Activated T-cell treated with anti-CD3 and anti-CD28 coated beads, Interleukin-2, amount 50 U/mL, for 72 hours (primary cell): ENCODE measurements around the gene ARL4D. TPM values are rescaled to one million over a fixed set of nuclear protein-coding genes. Genes with fewer than 3 reads are reported as not detected.
A peak's percentile ranks its signal among the peaks of the same experiment; 100 is the strongest.

Experiments
- ATAC-seq, 2 donors: fragments of 150-1000 bp; cut with Tn5 transposase; replicated peaks in 1 of 2; 2 replicates each; pipeline ENCODE4 v1.10.0; 2021; ENCODE audit warnings: moderate library complexity in 2 of 2, mild to moderate bottlenecking in 1 of 2
- DNase-seq, 2 donors: peaks; one replicate each; pipeline ENCODE4 v3.0.0; 2021 to 2022; ENCODE audit warnings: mixed read lengths in 1 of 2
- H3K27ac Mint-ChIP-seq: one replicate; pipeline ENCODE4 v1.8.0; 2022; ENCODE audit warnings: mild to moderate bottlenecking, moderate library complexity, mixed read lengths
- H3K27me3 Mint-ChIP-seq: one replicate; pipeline ENCODE4 v1.8.0; 2022; ENCODE audit warnings: low read depth, mixed read lengths
- H3K36me3 Mint-ChIP-seq, 2 donors: one replicate each; pipeline ENCODE4 v1.8.0; 2022; ENCODE audit warnings: mixed read lengths in 2 of 2, mild to moderate bottlenecking in 1 of 2; ENCODE audit not compliant: insufficient read depth in 2 of 2
- H3K4me1 Mint-ChIP-seq: one replicate; pipeline ENCODE4 v1.8.0; 2022; ENCODE audit warnings: low read depth, mixed read lengths
- H3K4me3 Mint-ChIP-seq, 2 donors: one replicate each; pipeline ENCODE4 v1.8.0; 2022; ENCODE audit warnings: mild to moderate bottlenecking in 2 of 2, mixed read lengths in 2 of 2, moderate library complexity in 2 of 2
- H3K9me3 Mint-ChIP-seq, 2 donors: one replicate each; pipeline ENCODE4 v1.8.0; 2022; ENCODE audit warnings: mixed read lengths in 2 of 2
- total RNA-seq, 2 donors: library from RNA; stranded (reverse); gene quantifications; one replicate each; pipeline ENCODE4 v1.2.3, GENCODE V29; 2022

ARL4D gene, protein sequence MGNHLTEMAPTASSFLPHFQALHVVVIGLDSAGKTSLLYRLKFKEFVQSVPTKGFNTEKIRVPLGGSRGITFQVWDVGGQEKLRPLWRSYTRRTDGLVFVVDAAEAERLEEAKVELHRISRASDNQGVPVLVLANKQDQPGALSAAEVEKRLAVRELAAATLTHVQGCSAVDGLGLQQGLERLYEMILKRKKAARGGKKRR
- total RNA-seq = 1 to 10 TPM; 3.2 to 3.6 TPM

DNA sequence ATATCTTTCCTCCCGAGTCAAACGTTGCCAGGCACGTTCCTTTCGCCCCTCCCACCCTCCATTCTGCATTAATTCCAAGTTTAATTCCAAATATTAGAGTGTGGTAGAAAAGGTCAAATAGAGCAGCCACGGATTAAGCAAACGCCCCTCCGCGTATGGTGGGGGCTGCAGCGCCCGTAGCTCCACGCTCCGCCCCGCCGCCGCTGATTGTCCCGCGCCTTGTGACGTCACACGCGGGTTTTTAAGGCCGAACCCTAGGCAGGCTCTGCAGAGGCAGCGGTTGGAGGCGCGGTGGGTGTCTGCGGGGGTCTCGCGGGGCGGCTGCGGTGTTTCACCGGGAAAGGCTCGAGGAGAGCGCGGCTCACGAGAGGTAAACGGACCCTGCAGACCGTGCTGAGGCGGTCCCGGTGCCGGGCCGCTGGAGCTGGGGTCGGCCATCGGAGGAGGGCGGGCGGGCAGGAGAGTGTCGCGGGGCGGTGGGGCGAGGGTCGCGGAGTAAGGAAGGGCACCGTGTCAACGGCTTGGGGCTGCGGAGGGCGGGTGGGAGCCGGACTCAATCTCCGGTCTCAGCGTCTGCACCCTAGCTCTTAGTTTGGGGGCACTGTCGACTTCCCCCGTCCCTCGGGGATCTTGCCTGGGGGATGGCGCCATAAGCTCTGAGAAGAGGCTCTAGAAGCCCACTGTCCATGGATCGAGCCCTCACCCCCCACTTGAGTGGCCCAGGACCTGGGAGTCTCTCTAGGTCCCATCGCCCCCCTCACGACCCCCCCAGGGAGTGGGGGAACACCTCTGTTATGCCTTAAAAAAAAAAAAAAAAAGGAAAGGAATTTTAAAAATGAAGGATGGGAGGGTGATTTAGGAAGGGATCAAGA lies at the start of gene ARL4D:
Gene ARL4D (plus strand): TSS at position 270 of the 872 bp plus-strand sequence. CDS start 740 bp downstream, outside the sequence.
- Mint-ChIP-seq H3K27me3 (no peaks in the 10 kb centered on the region), H3K36me3 (no peaks in the 10 kb centered on the region)
- ATAC-seq = peak; percentile 88 to 93

DNA sequence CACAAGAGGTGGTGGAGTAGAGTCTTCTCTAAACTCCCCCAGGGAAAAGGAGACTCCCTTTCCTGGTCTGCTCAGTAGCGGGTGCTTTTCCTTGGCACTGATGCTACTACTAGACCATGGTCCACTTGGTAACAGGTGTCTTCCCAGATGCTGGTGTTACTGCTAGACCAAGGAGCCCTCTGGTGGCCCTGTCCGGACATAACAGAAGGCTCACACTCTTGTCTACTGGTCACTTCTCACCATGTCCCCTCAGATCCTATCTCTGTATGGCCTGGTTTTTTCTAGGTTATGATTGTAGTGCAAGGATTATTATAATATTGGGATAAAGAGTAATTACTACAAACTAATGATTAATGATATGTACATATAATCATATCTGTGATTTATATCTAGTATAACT lies 49.7 kb upstream of the ARL4D start:
- H3K27ac Mint-ChIP-seq = no peak overlapping the region
- peaks cover 5 to 16% of the 10 kb centered on the region in 2 donors for H3K9me3 Mint-ChIP-seq
- H3K4me1 Mint-ChIP-seq = peaks cover 18% of the 10 kb centered on the region
- H3K4me3 Mint-ChIP-seq = no peak overlapping the region
- H3K36me3 Mint-ChIP-seq = peaks cover 12 to 23% of the 10 kb centered on the region in 2 donors
- ATAC-seq (no peak), DNase-seq (no peak)
- peaks cover 8% of the 10 kb centered on the region for H3K27me3 Mint-ChIP-seq

More for the DNA sequence above, at the start of gene ARL4D:
- peaks cover 11% of the 10 kb centered on the region for H3K4me1 Mint-ChIP-seq
- peak within 1 kb of the TSS; percentile 84 to 95 for H3K4me3 Mint-ChIP-seq
- H3K27ac Mint-ChIP-seq = peak within 1 kb of the TSS; percentile 15
- DNase-seq = peak; percentile 86 to 87
- no peaks in the 10 kb centered on the region for H3K9me3 Mint-ChIP-seq

DNA sequence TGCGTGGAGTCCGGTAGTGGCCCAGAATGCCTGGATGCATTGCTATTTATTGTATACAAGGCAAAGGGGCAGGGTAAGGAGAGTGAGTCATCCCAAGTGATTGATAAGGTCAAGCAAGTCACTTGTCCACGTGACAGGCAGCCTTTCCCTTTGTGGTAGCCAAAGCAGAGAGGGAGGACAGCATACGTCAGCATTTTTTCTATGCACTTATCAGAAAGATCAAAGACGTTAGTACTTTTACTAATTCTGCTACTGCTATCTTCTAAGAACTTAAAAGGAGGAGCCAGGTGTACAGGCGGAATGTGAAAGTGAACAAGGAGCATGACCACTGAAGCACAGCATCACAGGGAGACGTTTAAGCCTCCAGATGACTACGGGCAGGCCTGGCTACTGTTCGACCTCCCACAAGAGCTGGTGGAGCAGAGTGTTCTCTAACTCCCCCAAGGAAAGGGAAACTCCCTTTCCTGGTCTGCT lies 47.9 kb upstream of the ARL4D start:
- peak overlapping the region in 1 of 2 donors; percentile 32 for H3K4me3 Mint-ChIP-seq
- ATAC-seq (peak in 1 of 2 donors; percentile 53), DNase-seq (peak in 1 of 2 donors; percentile 54)
- H3K27ac Mint-ChIP-seq = peak overlapping the region; percentile 31
- H3K27me3 Mint-ChIP-seq = no peaks in the 10 kb centered on the region
- peaks cover 5 to 16% of the 10 kb centered on the region in 2 donors for H3K9me3 Mint-ChIP-seq
- peaks cover 18% of the 10 kb centered on the region for H3K4me1 Mint-ChIP-seq
- peaks cover 12 to 23% of the 10 kb centered on the region in 2 donors for H3K36me3 Mint-ChIP-seq

DNA sequence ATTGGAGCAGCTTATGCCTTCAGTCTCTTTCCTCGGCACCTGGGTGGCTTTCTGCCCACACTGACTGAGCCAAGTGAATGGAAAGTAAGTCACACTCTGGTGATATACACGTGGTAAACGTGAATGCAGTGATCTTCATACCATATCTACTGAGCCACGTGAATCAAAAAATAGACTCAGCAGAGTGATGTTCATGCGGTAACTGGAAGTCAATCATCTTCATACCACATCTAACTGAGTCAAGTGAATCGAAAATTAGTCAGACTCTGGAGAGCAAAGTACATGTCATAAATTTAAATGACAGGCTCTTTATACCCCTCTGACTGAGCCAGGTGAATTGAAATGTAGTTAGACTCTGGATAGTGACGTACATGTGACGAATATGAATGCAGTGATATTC lies 47.1 kb upstream of the ARL4D start:
- Mint-ChIP-seq H3K36me3 (peaks cover 12 to 23% of the 10 kb centered on the region in 2 donors), H3K4me1 (peaks cover 18% of the 10 kb centered on the region), H3K4me3 (peak overlapping the region in 1 of 2 donors; percentile 81), H3K9me3 (peaks cover 5 to 16% of the 10 kb centered on the region in 2 donors), H3K27ac (peak overlapping the region; percentile 97), H3K27me3 (no peaks in the 10 kb centered on the region)
- DNase-seq (peak in 1 of 2 donors; percentile 49), ATAC-seq (peak; percentile 88 to 89)

DNA sequence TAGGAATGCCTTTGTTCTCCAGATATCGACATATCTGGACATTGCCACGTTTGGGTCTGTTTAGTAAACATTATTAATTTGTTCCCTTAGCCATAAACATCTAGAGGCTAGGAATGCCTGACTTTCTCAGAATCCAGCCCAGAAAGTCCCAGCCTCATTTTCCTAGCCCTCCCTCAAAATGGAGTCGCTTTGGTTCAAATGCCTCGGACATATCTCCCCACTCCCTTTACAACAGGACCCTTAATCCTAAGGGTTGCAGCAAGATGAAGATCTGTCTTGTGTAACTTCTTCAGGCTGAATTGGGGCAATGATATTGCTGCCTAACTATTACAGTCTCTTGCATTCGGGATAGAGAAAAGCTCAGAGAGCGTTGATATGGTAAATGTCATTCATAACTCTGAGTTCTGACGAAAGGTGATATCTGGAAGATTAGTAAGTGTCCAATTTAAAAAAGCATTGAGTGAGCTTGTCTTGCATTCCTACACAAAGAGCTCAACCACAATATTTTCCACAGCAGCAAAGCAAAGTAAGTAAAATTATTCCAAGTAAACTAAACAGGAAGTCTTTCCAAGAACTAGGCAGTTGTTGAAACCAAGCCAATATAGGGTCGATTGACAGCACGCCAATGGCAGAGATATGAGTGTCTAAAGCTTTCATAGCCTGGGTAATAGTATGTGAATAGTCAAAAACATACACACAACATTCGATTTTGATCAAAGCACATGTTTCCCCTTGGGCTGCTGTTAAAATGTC lies 46.0 kb upstream of the ARL4D start:
- H3K27ac Mint-ChIP-seq = no peak overlapping the region
- H3K4me1 Mint-ChIP-seq = peaks cover 18% of the 10 kb centered on the region
- peaks cover 3 to 14% of the 10 kb centered on the region in 2 donors for H3K9me3 Mint-ChIP-seq
- ATAC-seq (no peak), DNase-seq (no peak)
- no peaks in the 10 kb centered on the region for H3K27me3 Mint-ChIP-seq
- H3K36me3 Mint-ChIP-seq = peaks cover 9 to 15% of the 10 kb centered on the region in 2 donors
- no peak overlapping the region for H3K4me3 Mint-ChIP-seq

DNA sequence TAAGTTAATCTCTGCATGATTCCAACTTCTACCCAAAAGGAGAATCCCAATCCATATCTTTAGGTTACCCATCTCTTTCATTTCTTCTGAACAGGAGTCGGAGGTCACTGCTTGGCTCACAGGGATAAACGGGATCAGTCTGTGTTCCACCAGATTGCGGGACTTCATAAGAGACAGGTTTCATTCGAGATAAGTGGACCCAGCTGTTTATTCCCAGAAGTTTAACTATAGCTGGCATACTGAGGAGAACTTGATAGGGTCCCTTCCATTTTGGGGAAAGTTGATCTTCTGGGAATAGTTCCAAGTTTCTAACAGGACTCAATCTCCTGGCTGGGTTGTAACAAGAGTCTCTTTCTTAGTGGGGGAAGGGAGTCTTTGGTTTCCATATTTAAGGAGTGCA lies 45.4 kb upstream of the ARL4D start:
- H3K4me3 Mint-ChIP-seq = no peak overlapping the region
- no peaks in the 10 kb centered on the region for H3K27me3 Mint-ChIP-seq
- H3K36me3 Mint-ChIP-seq = peaks cover 8 to 12% of the 10 kb centered on the region in 2 donors
- no peak overlapping the region for H3K27ac Mint-ChIP-seq
- no peak for ATAC-seq
- DNase-seq = no peak
- H3K4me1 Mint-ChIP-seq = peaks cover 18% of the 10 kb centered on the region
- H3K9me3 Mint-ChIP-seq = peaks cover 3 to 14% of the 10 kb centered on the region in 2 donors

DNA sequence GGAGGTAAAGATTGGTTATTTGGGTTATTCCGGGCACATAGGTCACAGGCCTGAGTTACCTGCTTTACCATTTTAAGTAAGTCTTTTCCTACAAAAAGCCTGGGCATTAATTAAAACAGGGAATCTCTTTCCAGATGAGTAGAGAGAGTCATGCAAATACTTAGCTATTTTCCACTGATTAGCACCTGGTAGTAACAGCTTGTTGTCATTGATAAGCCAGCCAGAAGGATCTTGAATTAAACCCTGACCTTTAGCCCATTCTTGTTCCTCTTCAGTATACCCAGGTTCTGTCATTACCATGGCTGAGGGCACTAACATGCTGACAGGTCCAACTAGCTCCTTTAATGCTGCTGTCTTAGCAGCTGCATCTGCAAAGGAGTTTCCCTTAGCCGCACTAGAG lies 44.4 kb upstream of the ARL4D start:
- Mint-ChIP-seq H3K27ac (no peak overlapping the region), H3K36me3 (peaks cover 8 to 11% of the 10 kb centered on the region in 2 donors), H3K4me1 (peaks cover 23% of the 10 kb centered on the region), H3K27me3 (no peaks in the 10 kb centered on the region), H3K9me3 (peaks cover 3 to 12% of the 10 kb centered on the region in 2 donors), H3K4me3 (no peak overlapping the region)
- DNase-seq (no peak), ATAC-seq (no peak)

DNA sequence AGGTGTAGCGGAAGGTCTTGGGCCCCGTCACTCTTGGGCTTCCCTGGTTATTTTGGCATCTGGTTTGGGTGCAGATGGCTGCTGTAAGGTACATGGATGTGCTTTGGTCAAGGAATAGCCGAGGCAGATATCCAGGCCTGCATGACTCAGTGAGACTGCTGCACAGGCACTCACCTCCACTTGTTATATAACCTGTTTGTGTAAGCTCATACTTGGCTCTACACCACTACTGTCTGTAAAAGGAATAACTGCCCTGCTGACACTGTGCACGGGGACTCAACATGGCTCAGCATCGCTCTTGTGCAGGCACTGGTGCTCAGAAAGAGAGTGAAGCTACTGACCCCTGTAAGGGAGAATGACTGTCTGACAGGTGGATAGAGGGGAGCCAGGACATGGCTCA lies 42.3 kb upstream of the ARL4D start:
- ATAC-seq (no peak), DNase-seq (no peak)
- H3K36me3 Mint-ChIP-seq = peaks cover 0 to 4% of the 10 kb centered on the region in 2 donors
- no peak overlapping the region for H3K4me3 Mint-ChIP-seq
- no peaks in the 10 kb centered on the region for H3K27me3 Mint-ChIP-seq
- no peaks in the 10 kb centered on the region for H3K9me3 Mint-ChIP-seq
- peaks cover 27% of the 10 kb centered on the region for H3K4me1 Mint-ChIP-seq
- no peak overlapping the region for H3K27ac Mint-ChIP-seq

DNA sequence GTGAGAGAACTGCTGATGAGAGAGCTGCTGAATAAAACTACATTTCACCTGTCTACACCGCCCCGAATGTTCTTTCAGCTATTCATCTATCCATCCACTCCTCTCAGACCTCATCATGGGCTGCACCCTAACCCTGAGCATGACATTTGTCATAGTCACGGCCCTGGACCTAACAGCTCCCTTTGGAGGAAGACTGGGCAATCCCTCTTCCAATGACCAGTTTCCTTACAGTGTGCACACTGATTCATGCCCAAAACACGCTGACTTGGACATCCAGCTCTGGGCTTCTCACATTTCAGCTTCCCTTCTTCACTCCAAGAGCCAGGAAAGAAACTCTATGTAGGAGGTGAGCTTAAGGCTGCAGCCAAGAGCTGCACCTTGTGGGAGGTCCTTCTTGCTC lies 41.8 kb upstream of the ARL4D start:
- DNase-seq (no peak), ATAC-seq (no peak)
- Mint-ChIP-seq H3K36me3 (peaks cover 0 to 4% of the 10 kb centered on the region in 2 donors), H3K9me3 (no peaks in the 10 kb centered on the region), H3K4me3 (no peak overlapping the region), H3K27ac (no peak overlapping the region), H3K4me1 (peaks cover 27% of the 10 kb centered on the region), H3K27me3 (no peaks in the 10 kb centered on the region)

DNA sequence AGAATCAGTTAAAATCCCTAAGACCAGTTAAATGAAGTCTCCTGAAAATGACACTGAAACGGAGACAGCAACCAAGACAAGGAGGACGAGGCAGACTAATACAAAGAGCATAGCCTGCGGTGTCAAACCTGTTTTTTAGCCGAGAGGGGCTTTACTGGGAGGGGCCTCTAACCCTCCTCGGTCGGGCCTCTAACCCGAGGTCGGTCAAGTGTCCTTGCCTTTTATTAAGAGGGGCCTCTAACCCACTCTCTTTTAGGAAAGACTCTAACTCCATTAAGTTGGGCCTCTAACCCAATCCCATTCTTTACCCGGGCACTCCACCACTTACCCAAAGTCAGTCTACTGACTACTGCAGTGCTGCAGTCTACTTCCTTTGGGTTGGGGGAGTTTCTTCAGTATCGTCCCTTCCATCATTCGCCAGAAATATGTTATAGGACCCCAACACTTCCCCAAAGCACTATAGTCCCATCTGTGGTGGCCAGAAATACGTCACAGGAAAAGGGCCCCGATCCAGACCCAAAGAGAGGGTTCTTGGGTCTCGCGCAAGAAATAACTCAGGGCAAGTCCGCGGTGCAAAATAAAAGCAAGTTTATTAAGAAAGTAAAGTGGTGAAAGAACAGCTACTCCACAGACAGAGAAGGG lies 39.2 kb upstream of the ARL4D start:
- peaks cover 0 to 4% of the 10 kb centered on the region in 2 donors for H3K36me3 Mint-ChIP-seq
- H3K27ac Mint-ChIP-seq = peak overlapping the region; percentile 100
- DNase-seq (peak; percentile 26 to 43), ATAC-seq (peak; percentile 0 to 2)
- H3K9me3 Mint-ChIP-seq = no peaks in the 10 kb centered on the region
- peak overlapping the region; percentile 80 to 85 for H3K4me3 Mint-ChIP-seq
- H3K27me3 Mint-ChIP-seq = no peaks in the 10 kb centered on the region
- H3K4me1 Mint-ChIP-seq = peaks cover 29% of the 10 kb centered on the region

DNA sequence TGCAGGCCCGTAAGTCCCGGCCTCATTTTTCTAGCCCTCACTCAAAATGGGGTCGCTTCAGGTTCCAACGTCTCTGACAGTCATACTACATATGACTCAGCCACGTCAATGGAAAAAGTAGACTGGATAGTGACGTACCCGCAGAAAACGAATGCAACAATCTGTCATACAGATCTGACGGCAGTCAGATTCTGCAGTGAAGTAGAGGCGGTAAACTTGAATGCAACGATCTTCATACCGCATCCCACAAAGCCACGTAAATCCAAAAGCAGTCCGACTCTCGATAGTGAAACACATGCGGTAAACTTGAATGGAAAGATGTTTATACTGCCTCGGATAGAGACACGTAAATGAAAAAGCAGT lies 38.4 kb upstream of the ARL4D start:
- Mint-ChIP-seq H3K4me3 (peak overlapping the region; percentile 80 to 85), H3K27me3 (no peaks in the 10 kb centered on the region), H3K27ac (peak overlapping the region; percentile 100), H3K9me3 (no peaks in the 10 kb centered on the region), H3K4me1 (peaks cover 30% of the 10 kb centered on the region), H3K36me3 (peaks cover 0 to 4% of the 10 kb centered on the region in 2 donors)
- ATAC-seq (peak; percentile 67 to 69), DNase-seq (peak; percentile 77 to 90)

DNA sequence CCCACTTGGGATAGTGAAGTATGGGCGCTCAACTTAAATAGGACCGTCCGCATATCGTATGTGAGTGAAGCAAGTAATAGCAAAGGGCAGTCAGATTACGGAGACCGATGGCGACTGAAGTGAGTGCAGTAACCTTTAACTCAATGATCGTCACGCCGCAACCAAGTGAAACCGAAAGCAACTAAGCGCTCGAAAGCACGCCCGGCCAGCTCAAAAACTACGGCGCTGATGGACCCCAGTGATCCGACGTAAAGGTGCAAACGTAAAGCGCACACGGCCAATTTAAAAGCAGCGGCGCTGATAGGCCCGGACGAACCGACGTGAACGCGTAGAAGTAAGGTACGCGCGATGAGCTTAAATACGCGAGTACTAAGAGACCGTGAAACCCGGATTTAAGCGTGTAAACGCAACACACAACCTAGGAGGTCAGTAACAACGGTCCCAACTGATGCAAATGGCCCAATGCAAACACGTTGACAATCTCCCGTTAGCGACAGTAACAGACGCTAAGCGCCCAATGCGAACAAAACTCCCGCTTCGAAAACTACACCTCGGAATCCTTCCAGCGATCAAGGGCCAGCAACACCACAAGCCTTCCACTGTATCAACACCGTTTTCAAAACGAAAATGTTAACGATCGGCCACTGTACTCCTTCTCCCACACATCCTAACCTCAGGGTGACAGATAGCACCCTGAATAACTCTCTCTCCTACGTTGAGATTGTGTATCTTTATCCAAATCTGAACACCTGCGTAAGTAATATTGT lies 37.9 kb upstream of the ARL4D start:
- Mint-ChIP-seq H3K27ac (peak overlapping the region; percentile 100), H3K36me3 (peaks cover 0 to 4% of the 10 kb centered on the region in 2 donors), H3K9me3 (no peaks in the 10 kb centered on the region), H3K4me1 (peaks cover 34% of the 10 kb centered on the region), H3K27me3 (no peaks in the 10 kb centered on the region), H3K4me3 (peak overlapping the region; percentile 67 to 85)
- DNase-seq (peak; percentile 85 to 96), ATAC-seq (peak; percentile 76 to 78)
